ENCODE measurements around the gene TMEM145.
"Not testable (repeated sequence)": the region's sequence is repeated elsewhere in the genome, so short reads cannot be mapped to it uniquely, and the experiment has no call there.

TMEM145 gene

DNA sequence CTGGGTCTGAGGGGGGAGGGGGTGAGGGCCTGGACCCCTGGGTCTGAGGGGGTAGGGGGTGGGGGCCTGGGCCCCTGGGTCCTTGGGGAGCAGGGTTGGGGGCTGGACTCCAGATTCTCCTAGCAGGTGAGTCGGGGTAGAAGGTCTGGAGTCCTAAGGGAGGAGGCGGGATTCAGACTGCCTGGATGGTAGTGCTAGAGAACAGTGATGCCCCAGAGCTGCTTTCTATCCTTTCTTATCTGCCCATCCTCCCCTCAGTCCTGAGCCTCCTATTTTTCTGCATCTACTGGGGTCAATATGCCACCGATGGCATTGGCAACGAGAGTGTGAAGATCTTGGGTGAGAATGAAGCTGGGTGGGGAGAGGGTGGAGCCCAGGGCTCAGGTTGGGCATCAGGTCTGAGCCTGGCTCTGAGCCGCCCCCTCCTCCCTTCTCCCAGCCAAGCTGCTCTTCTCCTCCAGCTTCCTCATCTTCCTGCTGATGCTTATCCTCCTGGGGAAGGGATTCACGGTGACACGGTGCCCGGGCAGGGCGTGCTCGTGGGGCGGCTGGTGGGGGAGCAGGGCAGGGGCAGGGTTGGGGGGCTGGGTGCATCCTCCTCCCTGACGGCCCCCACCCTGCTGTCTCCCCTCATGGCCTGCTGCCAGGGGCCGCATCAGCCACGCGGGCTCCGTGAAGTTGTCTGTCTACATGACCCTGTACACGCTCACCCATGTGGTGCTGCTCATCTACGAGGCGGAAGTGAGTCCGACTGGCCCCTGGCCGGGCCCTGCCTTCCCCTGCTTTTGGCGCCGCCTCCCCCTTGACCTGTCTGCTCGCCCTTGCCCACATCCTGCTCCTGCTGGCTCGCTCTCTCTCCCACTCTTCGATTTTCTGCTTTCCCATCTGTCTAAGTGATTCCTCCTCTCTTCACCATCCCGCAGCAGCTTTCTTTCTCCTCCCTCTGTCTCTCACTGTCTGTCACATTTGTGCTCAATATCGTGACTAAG, 3.4 kb downstream of the TMEM145 start:
- DNase-seq, result peak; percentile 22

- no peak for DNase-seq
Observed at GRCh38 chr19:42317535-42317934, 4.4 kb downstream of the TMEM145 start.

DNA sequence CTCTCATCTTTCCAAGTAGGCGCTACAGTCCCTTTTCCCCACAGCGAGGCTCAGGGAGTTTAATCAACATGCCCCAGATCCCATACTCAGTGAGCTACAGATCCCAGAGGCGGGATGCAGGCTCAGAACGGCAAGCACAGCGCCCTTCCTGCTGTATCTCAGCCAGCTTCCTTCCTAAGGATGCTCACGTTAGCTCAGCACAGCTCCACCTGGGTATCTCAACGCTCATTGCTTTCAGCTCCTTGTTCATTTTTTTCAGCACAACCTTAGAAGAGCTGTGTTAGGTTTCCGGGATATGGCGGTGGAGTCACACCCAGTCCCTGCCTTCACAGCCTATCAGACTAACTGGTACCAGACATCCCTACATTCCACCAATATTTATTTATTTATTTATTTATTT, 9.2 kb downstream of the TMEM145 start:
- no peak for DNase-seq

DNA sequence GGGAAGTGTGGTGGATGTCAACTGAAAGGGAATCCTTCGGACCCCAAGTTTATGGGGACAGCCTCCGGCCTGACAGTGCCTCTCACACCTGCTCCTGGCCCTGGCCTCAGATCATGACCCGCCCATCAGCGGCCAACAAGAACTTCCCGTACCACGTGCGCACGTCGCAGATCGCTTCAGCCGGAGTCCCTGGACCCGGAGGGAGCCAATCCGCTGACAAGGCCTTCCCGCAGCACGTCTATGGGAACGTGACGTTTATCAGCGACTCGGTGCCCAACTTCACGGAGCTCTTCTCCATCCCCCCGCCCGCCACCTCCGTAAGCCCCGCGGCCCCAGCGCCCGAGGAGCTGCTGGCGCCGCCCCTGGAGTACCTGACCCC, 10.4 kb downstream of the TMEM145 start:
- DNase-seq, result no peak

- DNase-seq, result no peak
Observed at GRCh38 chr19:42323852-42324654, 10.9 kb downstream of the TMEM145 start.

- DNase-seq, result no peak
Observed at GRCh38 chr19:42324655-42325307, 11.7 kb downstream of the TMEM145 start.

DNA sequence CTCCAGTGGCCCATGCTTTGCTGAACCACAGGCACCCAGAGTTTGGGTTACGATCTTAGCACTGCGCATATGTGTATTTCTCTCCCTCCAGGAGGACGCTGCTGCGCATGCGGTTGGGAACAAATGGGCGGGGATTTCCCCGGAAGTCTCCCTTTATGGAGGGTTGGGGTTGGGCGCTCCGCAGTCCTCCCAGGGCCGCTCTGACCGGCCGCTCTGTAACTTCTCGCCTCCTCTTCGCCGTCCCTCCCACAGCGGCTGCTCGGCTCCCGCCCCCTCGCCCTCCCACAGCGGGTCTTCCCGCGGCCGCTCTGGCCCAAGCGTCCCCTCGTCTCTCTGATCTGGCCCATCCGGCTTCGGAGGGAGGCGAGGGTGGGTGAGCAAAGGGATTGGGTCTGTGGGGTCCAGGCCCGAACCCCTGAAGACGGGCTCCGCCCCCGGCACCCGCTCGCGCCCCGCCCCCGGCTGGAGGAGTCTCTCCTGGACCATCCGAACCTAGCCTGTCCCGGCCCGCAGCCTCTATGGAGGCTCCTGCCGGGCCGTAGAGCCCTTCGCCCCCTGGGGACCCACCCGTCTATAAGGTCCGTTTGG, 12.3 kb downstream of the TMEM145 start, which contains the start of gene MEGF8:
MEGF8 (plus strand) TSS at position 328 of the 588 bp plus-strand sequence. CDS start 609 bp downstream, outside the sequence.
- DNase-seq, result peak; percentile 99

DNA sequence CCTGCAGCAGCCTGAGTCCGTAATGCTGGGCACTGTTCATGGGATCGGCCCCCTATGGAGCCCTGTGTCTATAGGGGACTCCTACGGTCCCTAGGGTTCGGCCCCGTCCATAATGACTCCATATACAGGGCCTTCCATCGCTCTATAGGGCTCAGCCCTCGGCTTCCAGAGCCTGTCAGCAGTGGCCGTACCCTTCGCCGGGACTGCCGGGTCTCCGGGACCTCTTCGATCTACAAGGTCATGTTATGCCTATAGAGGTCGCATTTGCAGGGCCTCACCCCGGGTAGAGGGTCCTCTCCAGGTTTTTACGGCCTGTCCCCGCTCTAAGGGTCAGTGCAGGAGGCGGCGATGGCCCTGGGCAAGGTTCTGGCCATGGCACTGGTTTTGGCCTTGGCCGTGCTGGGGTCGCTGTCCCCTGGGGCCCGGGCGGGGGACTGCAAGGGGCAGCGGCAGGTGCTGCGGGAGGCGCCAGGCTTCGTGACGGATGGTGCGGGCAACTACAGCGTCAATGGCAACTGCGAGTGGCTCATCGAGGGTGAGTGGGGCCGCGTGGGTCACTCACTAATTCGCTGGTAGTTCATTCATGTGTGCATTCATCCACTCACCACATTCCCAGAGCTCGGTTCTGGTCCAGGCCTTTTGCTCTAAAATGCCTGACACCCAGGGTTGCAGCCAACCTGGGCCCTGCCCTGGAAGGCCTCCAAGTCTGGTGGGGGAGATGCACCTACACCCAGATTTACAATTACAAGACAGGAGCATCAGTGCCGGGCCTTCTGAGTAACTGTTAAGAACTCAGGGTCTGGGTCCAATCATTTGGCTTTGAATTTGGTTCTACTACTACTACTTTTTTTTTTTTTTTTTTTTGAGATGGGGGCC, 13.0 kb downstream of the TMEM145 start:
- DNase-seq, result no peak

- DNase-seq, result no peak
Observed at GRCh38 chr19:42326969-42327368, 13.9 kb downstream of the TMEM145 start.

DNA sequence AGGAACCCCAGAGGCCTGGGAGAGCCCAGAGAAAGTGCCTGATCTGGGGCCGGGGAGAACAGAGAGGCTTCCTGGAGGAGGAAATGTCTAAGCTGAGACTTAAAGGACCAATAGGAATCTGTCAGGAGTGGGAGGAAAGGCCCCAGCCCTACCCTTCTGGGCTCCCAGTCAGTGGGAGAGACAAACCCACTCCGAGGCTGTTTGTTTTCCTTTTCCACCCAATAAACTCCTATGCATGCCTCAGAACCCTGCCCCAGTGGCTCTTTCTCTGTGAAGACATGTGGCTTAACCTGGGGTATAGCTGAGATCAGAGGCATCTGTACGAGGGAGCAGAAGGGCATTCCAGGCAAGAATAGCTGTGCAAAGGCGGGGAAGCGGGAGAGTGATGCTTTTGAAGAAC, 14.3 kb downstream of the TMEM145 start:
- DNase-seq, result no peak

- DNase-seq, result no peak
Observed at GRCh38 chr19:42328106-42328505, 15.0 kb downstream of the TMEM145 start.

DNA sequence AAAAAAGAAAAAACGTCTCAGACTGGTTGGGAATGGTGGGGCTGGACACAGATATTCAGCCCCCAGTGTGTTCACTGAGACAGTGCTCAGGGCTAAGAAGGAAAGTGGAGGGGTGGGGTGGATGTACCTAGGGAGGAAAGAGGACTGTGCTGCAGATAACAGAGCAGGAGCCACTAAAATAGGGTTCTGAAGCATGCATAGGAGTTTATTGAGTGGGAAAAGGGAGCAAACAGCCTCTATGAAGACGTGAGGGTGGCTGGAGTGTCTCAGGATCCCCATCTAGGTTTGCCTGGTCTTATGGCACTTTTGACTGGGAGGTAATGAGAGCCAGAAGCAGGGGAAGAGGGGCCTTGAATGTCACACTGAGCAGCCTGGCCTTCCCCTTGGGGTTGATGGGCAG, 15.7 kb downstream of the TMEM145 start:
- no peak for DNase-seq

DNA sequence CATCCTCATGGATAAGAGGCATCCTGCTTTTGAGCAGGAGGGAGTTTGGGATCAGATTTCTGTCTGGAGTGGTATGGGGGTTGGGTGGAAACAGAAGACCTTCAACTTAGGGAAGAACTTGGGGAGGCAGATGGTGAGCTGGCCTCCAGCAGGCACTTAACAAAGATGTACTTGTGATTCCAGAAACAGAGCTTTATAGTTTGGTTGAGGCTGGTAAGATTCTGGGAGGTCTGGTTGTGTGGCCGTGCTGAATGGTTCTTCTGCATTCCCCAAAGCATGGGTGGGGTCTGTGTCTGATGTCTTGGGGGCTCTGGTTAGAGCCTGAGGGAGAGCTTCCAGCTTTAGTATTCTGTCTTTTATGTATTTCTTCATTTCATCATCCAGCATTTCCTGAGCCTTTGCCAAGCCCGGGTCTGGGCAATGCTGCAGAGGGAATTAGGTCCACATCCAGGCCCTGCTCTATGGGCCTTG, 17.2 kb downstream of the TMEM145 start:
- DNase-seq, result no peak

- not testable (repeated sequence) for DNase-seq
Observed at GRCh38 chr19:42331333-42331732, 18.2 kb downstream of the TMEM145 start.

DNA sequence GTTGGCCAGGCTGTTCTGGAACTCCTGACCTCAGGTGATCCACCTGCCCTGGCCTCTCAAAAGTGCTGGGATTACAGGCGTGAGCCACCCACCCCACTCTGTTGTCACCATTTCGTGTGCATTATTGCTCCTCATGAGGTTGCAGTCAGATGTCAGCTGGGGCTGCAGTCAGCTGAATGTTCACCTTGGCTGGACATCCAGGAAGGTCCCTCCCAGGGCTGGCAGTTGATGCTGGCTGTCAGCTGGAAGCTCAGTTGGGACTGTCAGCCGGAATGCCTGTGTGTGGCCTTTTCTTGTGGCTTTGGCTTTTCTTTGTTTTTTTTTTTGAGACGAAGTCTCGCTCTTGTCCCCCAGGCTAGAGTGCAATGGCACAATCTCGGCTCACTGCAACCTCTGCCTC, 18.9 kb downstream of the TMEM145 start:
- DNase-seq, result no peak

DNA sequence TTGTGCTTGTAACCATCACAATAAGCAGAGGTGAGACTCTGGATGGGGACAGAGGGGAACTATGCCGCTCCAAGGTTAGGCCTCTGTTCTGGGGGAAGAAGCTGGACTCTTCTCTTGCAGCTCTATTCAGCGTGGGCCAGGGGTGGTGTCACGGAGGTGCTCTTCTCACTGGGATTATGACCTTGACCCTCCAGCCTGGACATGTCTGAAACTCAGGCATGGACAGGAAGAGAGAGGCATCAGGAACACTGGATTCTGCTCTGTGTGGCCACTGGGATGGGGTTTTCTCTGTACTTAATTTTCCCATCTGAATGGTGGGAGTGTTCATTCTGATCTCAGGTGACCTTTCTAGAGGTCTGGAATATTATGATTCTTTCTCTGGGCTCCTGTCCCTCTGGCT, 19.9 kb downstream of the TMEM145 start:
- no peak for DNase-seq

DNA sequence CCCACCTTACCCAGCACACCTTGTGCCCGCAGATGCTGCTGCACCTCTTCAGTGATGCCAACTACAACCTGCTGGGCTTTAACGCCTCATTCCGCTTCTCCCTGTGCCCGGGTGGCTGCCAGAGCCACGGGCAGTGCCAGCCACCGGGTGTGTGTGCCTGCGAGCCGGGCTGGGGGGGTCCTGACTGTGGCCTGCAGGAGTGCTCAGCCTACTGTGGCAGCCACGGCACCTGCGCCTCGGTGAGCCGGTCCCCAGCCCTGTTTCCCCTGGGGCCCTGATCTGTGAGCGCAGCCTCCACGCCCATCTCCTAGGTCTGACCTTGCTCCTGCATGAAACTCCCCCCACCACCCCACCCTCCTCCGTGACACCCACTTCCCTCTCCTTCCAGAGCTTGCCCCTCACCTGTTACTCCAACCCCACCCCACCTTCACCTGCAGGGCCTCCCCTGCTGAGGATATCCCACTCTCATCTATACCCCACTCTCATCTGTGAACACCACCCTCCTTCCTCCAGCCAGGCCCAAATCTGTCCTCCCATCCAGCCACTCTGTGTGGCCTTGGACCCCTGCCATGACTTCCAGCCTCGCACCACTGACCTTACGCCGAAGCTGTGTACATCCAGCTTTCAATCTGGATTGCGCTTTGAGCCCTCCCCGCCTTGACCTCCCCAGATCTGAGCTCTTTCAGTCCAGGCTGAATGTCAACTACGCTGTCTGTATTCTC, 21.0 kb downstream of the TMEM145 start:
- no peak for DNase-seq

- no peak for DNase-seq
Observed at GRCh38 chr19:42334697-42335373, 21.7 kb downstream of the TMEM145 start.

DNA sequence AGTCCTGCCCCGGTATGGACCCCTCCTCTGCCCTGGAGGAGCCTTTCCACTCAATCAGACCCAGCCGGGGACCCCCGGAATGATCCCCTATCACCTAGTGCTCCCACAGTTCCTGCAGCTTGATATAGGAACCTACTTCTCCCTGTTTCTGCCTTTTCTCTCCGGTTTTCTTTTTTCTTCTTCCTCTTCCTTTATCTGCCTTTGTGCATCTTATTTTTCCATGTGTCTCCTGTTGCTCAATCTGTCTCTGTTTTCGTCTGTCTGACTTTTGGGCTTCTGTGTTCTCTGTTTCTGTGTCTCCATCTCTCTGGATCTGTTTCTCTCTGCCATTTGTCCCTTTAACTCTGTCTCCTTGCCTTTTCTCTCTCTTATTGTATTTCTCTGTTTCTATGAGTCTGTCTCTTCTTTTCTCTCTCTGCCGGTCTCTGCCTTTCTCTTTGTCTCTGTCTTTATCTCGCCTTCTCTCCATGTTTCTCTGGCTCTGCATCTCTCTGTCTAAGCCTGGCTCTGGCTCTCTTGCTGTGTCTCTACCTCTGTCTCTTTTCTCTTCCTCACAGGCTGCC, 22.3 kb downstream of the TMEM145 start:
- no peak for DNase-seq

- no peak for DNase-seq
Observed at GRCh38 chr19:42335971-42336370, 22.9 kb downstream of the TMEM145 start.
